Loucy (cell line): Measurements from ENCODE around the gene USP25.

Experiments
- H2AFZ ChIP-seq: fragments of 200-600 bp; sonication (generic); 2 replicates; pipeline ENCODE4 v1.6.0; 2016; ENCODE audit warnings: antibody characterized with exemption, mild to moderate bottlenecking, low read length, moderate library complexity
- H3F3A ChIP-seq: fragments of 200-600 bp; 2 replicates; pipeline ENCODE4 v1.6.0; 2016; ENCODE audit warnings: antibody characterized with exemption, low read depth, mild to moderate bottlenecking
- H3K27me3 ChIP-seq: fragments of 200-600 bp; sonication (generic); 2 replicates; pipeline ENCODE4 v1.6.1; 2014; ENCODE audit warnings: low read length, mild to moderate bottlenecking; ENCODE audit not compliant: insufficient read depth, poor library complexity, severe bottlenecking
- H3K36me3 ChIP-seq: fragments of 200-600 bp; sonication (generic); 2 replicates; pipeline ENCODE4 v1.6.1; 2016; ENCODE audit warnings: low read length; ENCODE audit not compliant: insufficient read depth
- H3K4me1 ChIP-seq: fragments of 200-600 bp; sonication (generic); 2 replicates; pipeline ENCODE4 v1.5.1; 2014; ENCODE audit warnings: low read length, mild to moderate bottlenecking; ENCODE audit not compliant: insufficient read depth, poor library complexity, severe bottlenecking
- H3K4me2 ChIP-seq: fragments of 200-600 bp; sonication (generic); 2 replicates; pipeline ENCODE4 v1.6.0; 2014; ENCODE audit warnings: antibody characterized with exemption, low read length, low read depth, mild to moderate bottlenecking; ENCODE audit not compliant: poor library complexity, severe bottlenecking
- H3K4me3 ChIP-seq: fragments of 200-600 bp; sonication (generic); 2 replicates; pipeline ENCODE4 v1.5.1; 2014; ENCODE audit warnings: low read length, mild to moderate bottlenecking, mixed read lengths; ENCODE audit not compliant: poor library complexity, severe bottlenecking
- H3K79me2 ChIP-seq: fragments of 200-600 bp; sonication (generic); 2 replicates; pipeline ENCODE4 v1.6.1; 2014; ENCODE audit warnings: low read length; ENCODE audit not compliant: insufficient read depth
- H3K9ac ChIP-seq: fragments of 200-600 bp; sonication (generic); 2 replicates; pipeline ENCODE4 v1.6.0; 2014; ENCODE audit warnings: mild to moderate bottlenecking, low read depth, low read length, moderate library complexity; ENCODE audit not compliant: poor library complexity, severe bottlenecking
- H3K9me2 ChIP-seq: fragments of 200-600 bp; sonication (generic); replicated peaks from 2 replicates; pipeline ENCODE4 v1.6.1; 2016; ENCODE audit warnings: low read depth, low read length, mixed read lengths
- H3K9me3 ChIP-seq: fragments of 200-600 bp; sonication (generic); 2 replicates; pipeline ENCODE4 v1.6.1; 2014; ENCODE audit warnings: mild to moderate bottlenecking, antibody characterized with exemption, low read length, low read depth; ENCODE audit not compliant: insufficient read depth
- H4K20me1 ChIP-seq: fragments of 200-600 bp; sonication (generic); 2 replicates; pipeline ENCODE4 v1.6.0; 2014; ENCODE audit warnings: antibody characterized with exemption, low read length, mild to moderate bottlenecking; ENCODE audit not compliant: insufficient read depth, poor library complexity, severe bottlenecking
- CTCF ChIP-seq: fragments of 200-600 bp; sonication (generic); conservative IDR thresholded peaks from 2 replicates; pipeline ENCODE4 v1.5.1; 2014; ENCODE audit warnings: mild to moderate bottlenecking, antibody characterized with exemption, low read length
- EZH2phosphoT487 ChIP-seq: fragments of 200-600 bp; IDR thresholded peaks from 2 replicates; pipeline ENCODE4 v1.6.1; 2018; ENCODE audit warnings: antibody characterized with exemption, mild to moderate bottlenecking, moderate library complexity, borderline replicate concordance

USP25 gene

DNA sequence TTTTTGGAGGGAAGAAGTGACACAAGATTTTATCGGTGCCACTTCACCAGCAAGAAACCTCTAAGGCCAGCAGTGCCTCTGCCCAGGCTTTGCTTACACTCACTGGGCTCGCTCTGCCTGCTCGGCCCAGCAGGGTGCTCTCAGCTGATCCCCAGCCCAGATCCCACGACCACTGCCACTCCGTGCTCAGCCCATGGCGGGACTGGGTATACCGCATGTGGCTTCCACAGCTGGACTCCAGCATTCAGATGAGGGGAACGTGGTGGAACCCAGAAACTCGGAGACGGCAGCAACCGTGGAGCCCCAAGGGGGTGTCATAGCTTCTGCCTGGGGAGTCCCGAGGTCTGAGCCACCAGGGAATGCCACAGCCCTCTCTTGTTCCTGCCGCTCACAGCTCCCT, 12.9 kb downstream of the USP25 start:
- no peaks in the 10 kb centered on the region for H3K9me3 ChIP-seq
- H2AFZ ChIP-seq, result no peak overlapping the region
- no peaks in the 10 kb centered on the region for H3F3A ChIP-seq
- TF ChIP-seq CTCF, result no peak
- no peak overlapping the region for H3K4me2 ChIP-seq
- H3K9ac ChIP-seq, result no peak overlapping the region
- peaks cover 16% of the 10 kb centered on the region for H3K4me1 ChIP-seq
- no peaks in the 10 kb centered on the region for H3K36me3 ChIP-seq
- peaks cover 10% of the 10 kb centered on the region for H4K20me1 ChIP-seq
- peaks cover 78% of the 10 kb centered on the region for H3K79me2 ChIP-seq
- no peaks in the 10 kb centered on the region for H3K27me3 ChIP-seq
- H3K4me3 ChIP-seq, result no peak overlapping the region
- no peaks in the 10 kb centered on the region for H3K9me2 ChIP-seq

- no peaks in the 10 kb centered on the region for H3K9me2 ChIP-seq
- peaks cover 6% of the 10 kb centered on the region for H4K20me1 ChIP-seq
- H3K4me1 ChIP-seq, result peaks cover 9% of the 10 kb centered on the region
- H3K9ac ChIP-seq, result no peak overlapping the region
- no peaks in the 10 kb centered on the region for H3K9me3 ChIP-seq
- no peak for TF ChIP-seq CTCF
- TF ChIP-seq EZH2phosphoT487, result no peak
- H3K4me2 ChIP-seq, result no peak overlapping the region
- H2AFZ ChIP-seq, result no peak overlapping the region
- no peaks in the 10 kb centered on the region for H3K36me3 ChIP-seq
- H3F3A ChIP-seq, result no peaks in the 10 kb centered on the region
- no peak overlapping the region for H3K4me3 ChIP-seq
- peaks cover 78% of the 10 kb centered on the region for H3K79me2 ChIP-seq
- H3K27me3 ChIP-seq, result no peaks in the 10 kb centered on the region
These were observed 13.8 kb downstream of the USP25 start for GRCh38 chr21:15743593-15743992.

- H4K20me1 ChIP-seq, result peaks cover 3% of the 10 kb centered on the region
- TF ChIP-seq EZH2phosphoT487, result no peak
- no peak for TF ChIP-seq CTCF
These were observed 15.1 kb downstream of the USP25 start for GRCh38 chr21:15744926-15745325.

More at GRCh38 chr21:15744926-15745325, 15.1 kb downstream of the USP25 start:
- Histone ChIP-seq H2AFZ (no peak overlapping the region), H3K9ac (no peak overlapping the region), H3F3A (no peaks in the 10 kb centered on the region), H3K9me2 (no peaks in the 10 kb centered on the region), H3K36me3 (no peaks in the 10 kb centered on the region), H3K4me2 (no peak overlapping the region), H3K9me3 (no peaks in the 10 kb centered on the region), H3K4me3 (no peak overlapping the region), H3K79me2 (peaks cover 74% of the 10 kb centered on the region), H3K4me1 (peaks cover 7% of the 10 kb centered on the region), H3K27me3 (no peaks in the 10 kb centered on the region)
